Heart left ventricle (tissue), 16 donors: ENCODE results near the gene NEURL4. TPM values are rescaled to one million over a fixed set of nuclear protein-coding genes. Genes with fewer than 3 reads are reported as not detected.

Source experiments
- ATAC-seq, 4 donors: fragments of 200-7000 bp; cut with Tn5 transposase; one replicate each; pipeline ENCODE4 v1.9.1; 2020 to 2022; ENCODE audit warnings: moderate library complexity in 4 of 4, mild to moderate bottlenecking in 3 of 4, moderate number of reproducible peaks in 1 of 4
- DNase-seq, 5 donors: peaks; one replicate each; pipeline ENCODE4 v3.0.0-alpha.2; 2020
- H3K27ac ChIP-seq, 12 donors: fragments of 200-600 bp; sonication (generic) in 4 of 12; one replicate each; pipeline versions ENCODE4 v1.5.0 to v1.8.0; 2016 to 2022; ENCODE audit warnings: mild to moderate bottlenecking in 2 of 12
- H3K27me3 ChIP-seq, 9 donors: fragments of 200-600 bp; sonication (generic) in 2 of 9; one replicate each; pipeline versions ENCODE4 v1.5.1 to v1.8.0; 2016 to 2022; ENCODE audit warnings: mild to moderate bottlenecking in 3 of 9
- H3K36me3 ChIP-seq, 9 donors: fragments of 200-600 bp; sonication (generic) in 2 of 9; one replicate each; pipeline versions ENCODE4 v1.5.0 to v1.8.0; 2018 to 2022; ENCODE audit warnings: mild to moderate bottlenecking in 2 of 9
- H3K4me1 ChIP-seq, 12 donors: fragments of 200-600 bp; sonication (generic) in 4 of 12; one replicate each; pipeline versions ENCODE4 v1.5.0 to v1.8.0; 2016 to 2022; ENCODE audit warnings: mild to moderate bottlenecking in 3 of 12
- H3K4me3 ChIP-seq, 12 donors: fragments of 200-600 bp; sonication (generic) in 4 of 12; one replicate each; pipeline versions ENCODE4 v1.5.0 to v1.8.0; 2017 to 2022; ENCODE audit warnings: mild to moderate bottlenecking in 9 of 12, moderate library complexity in 4 of 12
- H3K9me3 ChIP-seq, 12 donors: fragments of 200-600 bp; sonication (generic) in 4 of 12; one replicate each; pipeline versions ENCODE4 v1.5.0 to v1.8.0; 2016 to 2022; ENCODE audit warnings: mild to moderate bottlenecking in 1 of 12
- CTCF ChIP-seq, 12 donors: fragments of 200-600 bp; sonication (generic) in 4 of 12; IDR thresholded peaks; one replicate each; pipeline versions ENCODE4 v1.5.0 to v1.8.0; 2018 to 2022; ENCODE audit warnings: antibody characterized with exemption in 12 of 12, mild to moderate bottlenecking in 5 of 12
- POLR2A ChIP-seq, 2 donors: fragments of 450-650 bp; IDR thresholded peaks; one replicate each; pipeline ENCODE4 v1.6.1; 2017; ENCODE audit warnings: antibody characterized with exemption in 2 of 2, mild to moderate bottlenecking in 2 of 2, moderate library complexity in 2 of 2
- WGBS, 4 donors: extraction: QIAGEN DNeasy Blood & Tissue Kit in 2 of 4; methylation state at CpG; one replicate each; pipeline versions ENCODE4 v1.1.5 to v1.1.7; 2013 to 2018; 5-methylcytosine and 5-hydroxymethylcytosine counted together
- intact Hi-C, 10 donors: fragments of 100-400 bp; cut with DNase I; formaldehyde crosslinking; loops; one replicate each; pipeline versions ENCODE4 v1.11.1 to v1.14.2; 2022
- polyA plus RNA-seq, 2 donors: library from polyadenylated mRNA; stranded (reverse); fragments of 200-250 nt; gene quantifications; one replicate each; pipeline ENCODE4 v1.2.3, GENCODE V29; 2013
- total RNA-seq, 9 donors: library from RNA; depleted of rRNA in 2 of 9; stranded (reverse); fragments of >200 nt in 2 of 9; fragmentation: NEBNext Ultra II Directional in 3 of 9; extraction: Animal tissue kit (Norgen Biotek cat#: 25700) in 3 of 9; gene quantifications; one replicate each; pipeline versions ENCODE4 v1.1.0 to v1.2.4, GENCODE V29; 2016 to 2023
- donor health status: ischemic (EF 13 %, LVEDD 7.1; RV severe dilation, severe dysfunction).
- donor health status: healthy with polysubstance abuse.
- donor health status: DM: no; HTN: yes; CAD: no.
- donor health status: DM: no; HTN: no; CAD: no.
- donor health status: ischemic (EF 25% LVEDD 6.9; RV normal size, moderate dysfunction).
- donor health status: ischemic (EF 25% LVEDD 5.7; RV mildly dilated, moderate dysfunction).
- donor health status: healthy.
- donor health status: DM: yes; HTN: yes; CAD: no.
- donor health status: ischemic (EF 35%, LVEDD 5.7; RV mildly dilated, moderate dysfunction).
- donor health status: nonischemic (EF 11% LVEDD 7.7; RV severe dilation, severe dysfunction).
- donor health status: DM: yes; HTN: yes; CAD: no.
- donor health status: PGD.
- donor health status: ischemic (EF 29% LVEDD 5.4; RV normal size, mild dysfunction).
- donor health status: nonischemic (EF 23%, LVEDD 6.1; RV moderate dilation, normal function).

Gene NEURL4
- total and polyA plus RNA-seq, 11 donors: 13.6 to 39.2 (median 27.6) TPM

GRCh38 chr17:7293816-7294613 lies 35.1 kb downstream of the NEURL4 start:
- intact Hi-C loops: loop anchor here in 1 of 10 donors (10.0 kb wide), 1 partner anchor 249 kb away; the partner anchor contains the start of gene SLC16A11
- Histone ChIP-seq H3K4me1 (peaks cover 2 to 71% (median 46%) of the 10 kb centered on the region in 12 donors), H3K36me3 (no peaks in the 10 kb centered on the region), H3K9me3 (no peaks in the 10 kb centered on the region), H3K4me3 (peak overlapping the region in 10 of 12 donors; percentile 1 to 41 (median 32)), H3K27me3 (peaks cover 0 to 57% (median 29%) of the 10 kb centered on the region in 9 donors), H3K27ac (peak overlapping the region in 3 of 12 donors; percentile 38 to 65 (median 50))
- DNase-seq: no peak
- ATAC-seq: no peak
- 5 to 16% (median 10%) methylated on average over 11 to 75 of the region's 75 CpGs for WGBS, 4 donors
- no peak for TF ChIP-seq POLR2A (IDR thresholded peaks at IDR 0.05)
- TF ChIP-seq CTCF (IDR thresholded peaks at IDR 0.05): no peak

- WGBS, 4 donors: 53 to 70% (median 64%) methylated on average over 8 to 11 of the region's 11 CpGs
- Histone ChIP-seq H3K27ac (peak overlapping the region in 6 of 12 donors; percentile 0 to 66 (median 50)), H3K4me3 (no peak overlapping the region), H3K36me3 (no peaks in the 10 kb centered on the region), H3K27me3 (peaks cover 0 to 57% (median 29%) of the 10 kb centered on the region in 9 donors), H3K4me1 (peaks cover 2 to 71% (median 46%) of the 10 kb centered on the region in 12 donors), H3K9me3 (no peaks in the 10 kb centered on the region)
- intact Hi-C loops: loop anchor here in 1 of 10 donors (10.0 kb wide), 1 partner anchor 248 kb away; the partner anchor contains the start of gene SLC16A11
- no peak for TF ChIP-seq POLR2A (IDR thresholded peaks at IDR 0.05)
- ATAC-seq (no peak), DNase-seq (no peak)
Measured at GRCh38 chr17:7293159-7293558, 36.0 kb downstream of the NEURL4 start.

- DNase-seq (peak in 1 of 5 donors; percentile 54), ATAC-seq (peak in 2 of 4 donors; percentile 1 to 21)
- peaks cover 2 to 71% (median 46%) of the 10 kb centered on the region in 12 donors for H3K4me1 ChIP-seq
- H3K36me3 ChIP-seq: peaks cover 0 to 3% (median 0%) of the 10 kb centered on the region in 9 donors
- no peak overlapping the region for H3K4me3 ChIP-seq
- H3K27me3 ChIP-seq: peaks cover 0 to 57% (median 29%) of the 10 kb centered on the region in 9 donors
- intact Hi-C loops: loop anchor here in 2 of 10 donors (1.0 to 10.0 kb wide), 2 partner anchors 9 to 248 kb away; partner anchors contain the start of gene SLC16A11 (in 1 of the 2)
- no peaks in the 10 kb centered on the region for H3K9me3 ChIP-seq
- peak overlapping the region in 8 of 12 donors; percentile 0 to 66 (median 32) for H3K27ac ChIP-seq
- TF ChIP-seq CTCF (IDR thresholded peaks at IDR 0.05): no peak
- no peak for TF ChIP-seq POLR2A (IDR thresholded peaks at IDR 0.05)
- WGBS, 4 donors: 6 to 11% (median 9%) methylated on average over 6 of the region's 6 CpGs
Measured at GRCh38 chr17:7292729-7293128, 36.4 kb downstream of the NEURL4 start.

GRCh38 chr17:7292194-7292593 lies 36.9 kb downstream of the NEURL4 start:
- intact Hi-C loops: loop anchor here in 2 of 10 donors (1.0 to 10.0 kb wide), 2 partner anchors 9 to 247 kb away; partner anchors contain the start of gene SLC16A11 (in 1 of the 2)
- Histone ChIP-seq H3K36me3 (peaks cover 0 to 9% (median 0%) of the 10 kb centered on the region in 9 donors), H3K27me3 (peaks cover 0 to 57% (median 29%) of the 10 kb centered on the region in 9 donors), H3K9me3 (no peaks in the 10 kb centered on the region), H3K4me1 (peaks cover 2 to 71% (median 46%) of the 10 kb centered on the region in 12 donors), H3K27ac (peak overlapping the region in 7 of 12 donors; percentile 0 to 66 (median 50)), H3K4me3 (no peak overlapping the region)
- no peak for DNase-seq
- TF ChIP-seq POLR2A (IDR thresholded peaks at IDR 0.05) (no peak), CTCF (IDR thresholded peaks at IDR 0.05) (no peak)
- ATAC-seq: no peak
- WGBS, 4 donors: 45 to 83% (median 66%) methylated on average over 2 of the region's 2 CpGs
